Endothelial cell of umbilical vein (primary cell): ENCODE results near the gene RPE. TPM values are rescaled to one million over a fixed set of nuclear protein-coding genes. Genes with fewer than 3 reads are reported as not detected.

Source experiments
- BruUV-seq: library from RNA; stranded (reverse); fragments of 400-500 nt; replicated peaks from 2 replicates; lab custom pipeline; 2021; lab: Mats Ljungman, UMichigan
- CTCF ChIA-PET: fragments of 300-600, 350-600 bp; sonication (Branson Sonifier 250); formaldehyde crosslinking; loops from one replicate; lab custom pipeline; 2021; ENCODE audit warnings: antibody characterized with exemption, inconsistent platforms; lab: Charles Lee
- POLR2A ChIA-PET: fragments of 300-600, 350-600 bp; sonication (Branson Sonifier 250); formaldehyde crosslinking; loops from one replicate; lab custom pipeline; 2021; ENCODE audit warnings: antibody characterized with exemption, inconsistent platforms; lab: Charles Lee
- DNase-seq: peaks from one replicate; pipeline ENCODE4 v3.0.0-alpha.2; 2011; ENCODE audit warnings: low read depth, low spot score
- FAIRE-seq: peaks from 2 replicates; lab custom pipeline; 2011; peaks lifted over from hg19 to GRCh38; lab: Jason Lieb, UNC
- H2AFZ ChIP-seq: 2 replicates; pipeline ENCODE4 v1.6.0; 2012; ENCODE audit warnings: low read depth, low read length, control low read depth, inconsistent platforms
- H3K27ac ChIP-seq: 2 replicates; pipeline ENCODE4 v1.5.1; 2011; ENCODE audit warnings: low read depth, mild to moderate bottlenecking, control low read depth, low read length, moderate library complexity; ENCODE audit not compliant: insufficient read depth
- H3K27me3 ChIP-seq, 2 experiments: 2 replicates each; pipeline versions ENCODE4 v1.6.0 to v1.6.1; 2011; ENCODE audit warnings: low read length in 2 of 2, mixed read lengths in 1 of 2; ENCODE audit not compliant: control insufficient read depth in 2 of 2, insufficient read depth in 2 of 2
- H3K36me3 ChIP-seq, 2 experiments: 2 replicates in 1 of 2; 3 replicates in 1 of 2; pipeline ENCODE4 v1.5.1; 2011; ENCODE audit warnings: low read length in 2 of 2, mild to moderate bottlenecking in 1 of 2, moderate library complexity in 1 of 2; ENCODE audit not compliant: control insufficient read depth in 2 of 2, insufficient read depth in 2 of 2; ENCODE audit errors: extremely low read depth in 1 of 2
- H3K4me1 ChIP-seq: 3 replicates; pipeline ENCODE4 v1.5.1; 2011; ENCODE audit warnings: mild to moderate bottlenecking, low read length; ENCODE audit not compliant: control insufficient read depth, insufficient read depth; ENCODE audit errors: extremely low read depth
- H3K4me2 ChIP-seq: 2 replicates; pipeline ENCODE4 v1.6.1; 2011; ENCODE audit warnings: low read length, control low read depth, mixed read lengths; ENCODE audit not compliant: insufficient read depth
- H3K4me3 ChIP-seq, 3 experiments: fragments of 200-600 bp in 1 of 3; sonication (generic), shearing (Covaris generic) in 1 of 3; replicated peaks in 1 of 3; 2 replicates each; pipeline ENCODE4 v1.5.1; 2011 to 2016; ENCODE audit warnings: control low read depth in 3 of 3, low read length in 3 of 3, mild to moderate bottlenecking in 2 of 3, inconsistent platforms in 1 of 3, low read depth in 1 of 3, moderate library complexity in 1 of 3; ENCODE audit not compliant: insufficient read depth in 1 of 3
- H3K79me2 ChIP-seq: 2 replicates; pipeline ENCODE4 v1.6.0; 2012; ENCODE audit warnings: low read length, inconsistent platforms; ENCODE audit not compliant: control insufficient read depth, insufficient read depth
- H3K9ac ChIP-seq: replicated peaks from 2 replicates; pipeline ENCODE3; 2011; ENCODE audit warnings: low read length, control low read depth; ENCODE audit not compliant: insufficient read depth; ENCODE audit errors: extremely low read depth
- H3K9me1 ChIP-seq: replicated peaks from 3 replicates; pipeline ENCODE4 v1.6.0; 2011; ENCODE audit warnings: mild to moderate bottlenecking, low read length; ENCODE audit not compliant: control insufficient read depth, insufficient read depth; ENCODE audit errors: extremely low read depth
- H3K9me3 ChIP-seq: replicated peaks from 2 replicates; pipeline ENCODE4 v1.5.1; 2012; ENCODE audit warnings: low read length, inconsistent platforms; ENCODE audit not compliant: control insufficient read depth, insufficient read depth
- H4K20me1 ChIP-seq: replicated peaks from 2 replicates; pipeline ENCODE3; 2011; ENCODE audit warnings: mild to moderate bottlenecking, low read length; ENCODE audit not compliant: control insufficient read depth, insufficient read depth; ENCODE audit errors: extremely low read depth
- EZH2 ChIP-seq: IDR thresholded peaks from 2 replicates; pipeline ENCODE4 v1.6.1; 2012; ENCODE audit warnings: borderline replicate concordance, low read depth, mild to moderate bottlenecking, moderate library complexity, low read length, inconsistent platforms; ENCODE audit not compliant: severe bottlenecking
- FOS ChIP-seq: IDR thresholded peaks from 2 replicates; pipeline ENCODE4 v1.6.1; 2011; ENCODE audit warnings: mild to moderate bottlenecking, low read length, moderate library complexity, borderline replicate concordance; ENCODE audit not compliant: insufficient read depth
- GATA2 ChIP-seq: IDR thresholded peaks from 2 replicates; pipeline ENCODE4 v1.7.0; 2011; ENCODE audit warnings: low read depth, mild to moderate bottlenecking, moderate library complexity, mixed read lengths, low read length; ENCODE audit not compliant: insufficient read length, insufficient read depth
- JUN ChIP-seq: IDR thresholded peaks from 2 replicates; pipeline ENCODE4 v1.6.1; 2011; ENCODE audit warnings: borderline replicate concordance, low read depth; ENCODE audit not compliant: insufficient read length, insufficient read depth
- MAX ChIP-seq: IDR thresholded peaks from 2 replicates; pipeline ENCODE4 v1.6.1; 2011; ENCODE audit not compliant: insufficient read depth, insufficient read length
- MYC ChIP-seq: IDR thresholded peaks from one replicate; pipeline ENCODE4 v1.6.1; 2011; ENCODE audit warnings: mild to moderate bottlenecking, low read depth, low read length
- POLR2A ChIP-seq: IDR thresholded peaks from 2 replicates; pipeline ENCODE4 v1.6.1; 2012; ENCODE audit warnings: low read depth, mild to moderate bottlenecking, control low read depth, low read length
- POLR2AphosphoS5 ChIP-seq: IDR thresholded peaks from 2 replicates; pipeline ENCODE4 v1.6.1; 2012; ENCODE audit warnings: low read depth, mild to moderate bottlenecking, control low read depth, low read length, moderate library complexity; ENCODE audit not compliant: insufficient read depth
- dilution Hi-C: fragments of 300-500 bp; cut with MboI; formaldehyde crosslinking; loops from one replicate; pipeline ENCODE4 v1.15.0; 2019; ENCODE audit warnings: low sequenced_read_pairs; ENCODE audit not compliant: extremely low pct_ligation_motif_present
- intact Hi-C: fragments of 100-400 bp; cut with micrococcal nuclease; formaldehyde crosslinking; loops from one replicate; pipeline ENCODE4 v1.10.0; 2022
- polyA plus RNA-seq, 4 experiments: library from polyadenylated mRNA; depleted of rRNA in 3 of 4; stranded (reverse) in 3 of 4; unstranded in 1 of 4; fragments of >200 nt; gene quantifications; 2 replicates each; pipeline versions ENCODE4 v1.2.1 to v1.2.3, GENCODE V29; 2011 to 2012; ENCODE audit warnings: missing spikeins in 1 of 4
- total RNA-seq: library from RNA; stranded (reverse); gene quantifications from 2 replicates; pipeline ENCODE4 v1.2.3, GENCODE V29; 2021
- TF ChIP-seq, protein P1 (sequence below), 2 donors: IDR thresholded peaks; 1 replicate in 1 of 2; 2 replicates in 1 of 2; pipeline ENCODE4 v1.5.1; 2011; ENCODE audit warnings: low read length in 2 of 2, mild to moderate bottlenecking in 2 of 2, moderate library complexity in 2 of 2, control low read depth in 1 of 2, inconsistent platforms in 1 of 2, low read depth in 1 of 2; ENCODE audit not compliant: insufficient read depth in 1 of 2; ENCODE audit errors: extremely low read depth in 1 of 2

The RPE gene
- total and polyA plus RNA-seq, 2 donors (not counting 3 experiments of a cell fraction or from before 2014, with no cell fraction given): 60.7 to 97.4 TPM

DNA sequence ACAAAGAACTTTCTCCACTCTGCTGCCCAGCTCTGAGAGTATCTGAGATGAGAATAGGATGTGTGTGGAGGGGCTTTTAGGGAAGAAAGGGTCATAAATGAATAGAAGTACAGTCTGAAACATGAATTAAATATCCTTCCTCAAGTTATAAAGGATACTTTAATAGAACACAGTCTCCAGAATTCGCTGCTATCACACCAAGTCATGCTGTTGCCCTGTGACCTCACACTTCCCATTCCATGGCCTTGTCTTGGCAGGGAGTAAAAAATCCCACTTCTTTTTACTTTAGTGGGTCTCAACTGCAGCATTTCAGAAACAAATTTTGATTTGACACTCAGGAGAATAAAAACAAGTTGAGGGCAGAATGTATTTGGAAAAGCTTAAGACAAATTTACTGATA is 3.8 kb upstream of the RPE start:
- H2AFZ ChIP-seq: peak overlapping the region; percentile 38
- TF ChIP-seq GATA2: peak; percentile 33
- TF ChIP-seq MAX: no peak
- FAIRE-seq: no peak
- peaks cover 18% of the 10 kb centered on the region for H3K4me1 ChIP-seq
- no peaks in the 10 kb centered on the region for H3K27me3 ChIP-seq
- intact Hi-C loops (no loop called here), dilution Hi-C loops (no loop called here)
- H3K79me2 ChIP-seq: peaks cover 12% of the 10 kb centered on the region
- no peak overlapping the region for H3K4me2 ChIP-seq
- no TSS peak for BruUV-seq
- CTCF ChIA-PET: interaction anchor here (1.2 to 1.8 kb wide), 7 partner anchors 9 to 200 kb away, joined by 3 to 9 read pairs (median 6); no protein-coding TSS in a partner anchor
- H3K9me3 ChIP-seq: no peaks in the 10 kb centered on the region
- H3K9ac ChIP-seq: no peak overlapping the region
- no peaks in the 10 kb centered on the region for H3K36me3 ChIP-seq
- H3K27ac ChIP-seq: no peak overlapping the region
- no peaks in the 10 kb centered on the region for H4K20me1 ChIP-seq
- peak; percentile 92 for DNase-seq
- H3K4me3 ChIP-seq: no peak overlapping the region
- POLR2A ChIA-PET: no interaction called here
- no peaks in the 10 kb centered on the region for H3K9me1 ChIP-seq

DNA sequence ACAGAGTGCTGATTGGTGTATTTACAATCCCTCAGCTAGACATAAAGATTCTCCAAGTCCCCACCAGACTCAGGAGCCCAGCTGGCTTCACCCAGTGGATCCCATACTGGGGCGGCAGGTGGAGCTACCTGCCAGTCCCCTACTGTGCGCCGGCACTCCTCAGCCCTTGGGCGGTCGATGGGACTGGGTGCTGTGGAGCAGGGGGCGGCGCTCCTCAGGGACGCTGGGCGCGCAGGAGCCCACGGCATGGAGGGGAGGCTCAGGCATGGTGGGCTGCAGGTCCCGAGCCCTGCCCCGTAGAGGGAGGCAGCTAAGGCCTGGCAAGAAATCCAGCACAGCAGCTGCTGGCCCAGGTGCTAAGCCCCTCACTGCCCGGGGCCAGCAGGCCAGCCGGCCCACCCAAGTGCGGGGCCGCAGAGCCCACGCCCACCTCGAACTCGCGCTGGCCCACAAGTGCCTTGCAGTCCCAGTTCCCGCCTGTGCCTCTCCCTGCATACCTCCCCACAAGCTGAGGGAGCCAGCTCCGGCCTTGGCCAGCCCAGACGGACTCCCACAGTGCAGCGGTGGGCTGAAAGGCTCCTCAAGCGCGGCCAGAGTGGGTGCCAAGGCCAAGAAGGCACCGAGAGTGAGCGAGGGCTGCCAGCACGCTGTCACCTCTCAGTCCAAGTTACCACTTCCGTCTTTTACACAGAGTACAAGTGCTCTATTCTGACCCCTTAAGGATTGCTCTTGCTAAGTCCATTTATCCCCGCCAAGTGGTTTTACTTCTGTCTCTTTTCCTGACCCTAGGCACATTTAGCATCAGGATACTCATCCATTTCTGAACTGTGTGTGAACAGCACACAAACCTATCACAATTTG is 1.7 kb upstream of the RPE start:
- ChIA-PET POLR2A (no interaction called here), CTCF (interaction anchor here (0.8 kb wide), 1 partner anchor 23 kb away, joined by 3 read pairs; no protein-coding TSS in a partner anchor)
- Histone ChIP-seq H3K4me3 (no peak overlapping the region), H3K27me3 (no peaks in the 10 kb centered on the region), H3K4me2 (no peak overlapping the region), H3K27ac (no peak overlapping the region), H3K4me1 (peaks cover 26% of the 10 kb centered on the region), H3K36me3 (no peaks in the 10 kb centered on the region), H3K9me3 (no peaks in the 10 kb centered on the region), H2AFZ (no peak overlapping the region), H3K9me1 (no peaks in the 10 kb centered on the region), H4K20me1 (no peaks in the 10 kb centered on the region), H3K9ac (no peak overlapping the region), H3K79me2 (peaks cover 33% of the 10 kb centered on the region)
- no TSS peak for BruUV-seq
- dilution Hi-C loops: no loop called here
- FAIRE-seq (no peak), DNase-seq (no peak)
- intact Hi-C loops: loop anchor here (10.0 kb wide), 1 partner anchor 474 kb away; the partner anchor contains the start of gene LANCL1
- TF ChIP-seq FOS: no peak
- TF ChIP-seq POLR2A: no peak
- TF ChIP-seq, protein P1, sequence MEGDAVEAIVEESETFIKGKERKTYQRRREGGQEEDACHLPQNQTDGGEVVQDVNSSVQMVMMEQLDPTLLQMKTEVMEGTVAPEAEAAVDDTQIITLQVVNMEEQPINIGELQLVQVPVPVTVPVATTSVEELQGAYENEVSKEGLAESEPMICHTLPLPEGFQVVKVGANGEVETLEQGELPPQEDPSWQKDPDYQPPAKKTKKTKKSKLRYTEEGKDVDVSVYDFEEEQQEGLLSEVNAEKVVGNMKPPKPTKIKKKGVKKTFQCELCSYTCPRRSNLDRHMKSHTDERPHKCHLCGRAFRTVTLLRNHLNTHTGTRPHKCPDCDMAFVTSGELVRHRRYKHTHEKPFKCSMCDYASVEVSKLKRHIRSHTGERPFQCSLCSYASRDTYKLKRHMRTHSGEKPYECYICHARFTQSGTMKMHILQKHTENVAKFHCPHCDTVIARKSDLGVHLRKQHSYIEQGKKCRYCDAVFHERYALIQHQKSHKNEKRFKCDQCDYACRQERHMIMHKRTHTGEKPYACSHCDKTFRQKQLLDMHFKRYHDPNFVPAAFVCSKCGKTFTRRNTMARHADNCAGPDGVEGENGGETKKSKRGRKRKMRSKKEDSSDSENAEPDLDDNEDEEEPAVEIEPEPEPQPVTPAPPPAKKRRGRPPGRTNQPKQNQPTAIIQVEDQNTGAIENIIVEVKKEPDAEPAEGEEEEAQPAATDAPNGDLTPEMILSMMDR (IDR thresholded peaks at IDR 0.05; ENCODE audit: extremely low read depth in 1 of 2, insufficient read depth in 1 of 2, low read depth in 1 of 2, low read length in 2 of 2): no peak
- no peak for TF ChIP-seq JUN
- TF ChIP-seq MYC: no peak
- no peak for TF ChIP-seq EZH2
- no peak for TF ChIP-seq POLR2AphosphoS5
